Measurements from ENCODE around the gene ITGA2.

DNA sequence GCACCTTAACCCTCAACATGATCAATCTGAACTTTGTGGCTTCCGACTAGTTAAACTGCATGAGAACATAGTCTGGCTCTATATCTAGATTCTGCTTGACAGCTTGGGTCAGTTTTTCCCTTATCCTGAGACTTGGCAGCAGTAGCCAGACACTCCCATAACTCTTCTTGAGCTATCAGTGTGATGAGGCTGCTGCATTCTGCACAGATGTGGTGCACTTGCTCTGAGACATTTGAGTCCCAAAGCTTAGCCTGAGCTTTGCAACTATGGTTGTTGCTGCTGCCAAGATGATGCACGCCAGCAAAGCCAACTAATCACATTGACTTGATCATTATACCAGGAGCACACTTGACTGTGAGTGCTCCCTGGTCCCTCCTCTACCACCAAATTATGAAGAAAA is 84.2 kb downstream of the ITGA2 start:
- TF ChIP-seq CTCF (IDR thresholded peaks at IDR 0.05; ENCODE audit: poor library complexity): no peak
- no peak for TF ChIP-seq EZH2 (IDR thresholded peaks at IDR 0.05; ENCODE audit: borderline replicate concordance)
- TF ChIP-seq EZH2phosphoT487 (IDR thresholded peaks at IDR 0.05; ENCODE audit: low read depth, severe bottlenecking, unreplicated experiment): no peak
